HEK293 (cell line): ENCODE measurements around the gene IPO5.

Experiments used
- BCL11A ChIP-seq: fragments of 450-650 bp; formaldehyde crosslinking; IDR thresholded peaks from 2 replicates; pipeline ENCODE4 v1.5.1; 2016; ENCODE audit warnings: low read depth, missing biosample characterization, missing genetic modification characterization
- CTCF ChIP-seq: fragments of 450-650 bp; formaldehyde crosslinking; IDR thresholded peaks from 2 replicates; pipeline ENCODE4 v1.5.1; 2016; ENCODE audit warnings: missing biosample characterization, missing genetic modification characterization
- YY1 ChIP-seq: fragments of 450-650 bp; formaldehyde crosslinking; IDR thresholded peaks from 2 replicates; pipeline ENCODE4 v1.5.1; 2018; ENCODE audit warnings: missing biosample characterization, missing genetic modification characterization
- ZBTB26 ChIP-seq: fragments of 450-650 bp; formaldehyde crosslinking; optimal IDR thresholded peaks from 2 replicates; pipeline ENCODE3; 2016; ENCODE audit warnings: missing biosample characterization, mild to moderate bottlenecking, missing genetic modification characterization
- ZNF19 ChIP-seq: fragments of 450-650 bp; formaldehyde crosslinking; IDR thresholded peaks from 2 replicates; pipeline ENCODE4; 2016; ENCODE audit warnings: missing biosample characterization, missing genetic modification characterization, low read depth
- ZNF239 ChIP-seq: fragments of 450-650 bp; formaldehyde crosslinking; IDR thresholded peaks from 2 replicates; pipeline ENCODE4 v1.5.1; 2016; ENCODE audit warnings: missing biosample characterization, missing genetic modification characterization
- ZNF280C ChIP-seq: fragments of 450-650 bp; formaldehyde crosslinking; IDR thresholded peaks from 2 replicates; pipeline ENCODE4 v1.5.1; 2016; ENCODE audit warnings: missing biosample characterization, missing genetic modification characterization
- ZNF473 ChIP-seq: fragments of 450-650 bp; formaldehyde crosslinking; IDR thresholded peaks from 2 replicates; pipeline ENCODE4 v1.5.1; 2017; ENCODE audit warnings: missing biosample characterization, missing genetic modification characterization

DNA sequence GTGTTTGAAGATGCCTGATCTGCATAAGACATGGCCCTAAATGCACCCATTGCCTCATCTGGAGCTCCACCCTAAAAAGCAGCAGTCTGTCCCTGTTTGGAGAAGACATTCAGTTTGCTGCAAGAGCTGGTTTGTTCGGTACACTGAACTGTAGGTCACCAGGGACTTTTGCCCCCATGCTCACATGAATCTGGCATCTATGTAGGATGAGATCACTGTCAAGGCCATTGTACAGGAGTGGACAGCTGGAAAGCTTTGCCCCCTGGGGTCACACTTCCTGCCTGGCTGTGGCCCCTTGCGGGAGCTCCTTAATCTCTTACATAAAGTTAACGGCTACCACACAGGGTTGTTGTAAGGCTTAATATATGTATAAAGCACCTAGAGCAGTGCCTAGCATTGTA lies 73.0 kb downstream of the IPO5 start:
- no peak for TF ChIP-seq CTCF (tag by site-specific recombination)
- TF ChIP-seq YY1 (tag by site-specific recombination), result no peak
- no peak for TF ChIP-seq ZBTB26 (tag by site-specific recombination)
- no peak for TF ChIP-seq ZNF239
- TF ChIP-seq ZNF280C (tag by site-specific recombination), result no peak
- TF ChIP-seq BCL11A (tag by site-specific recombination), result no peak
- TF ChIP-seq ZNF19 (tag by site-specific recombination), result no peak
- no peak for TF ChIP-seq ZNF473 (tag by site-specific recombination)
